K562 (cell line): ENCODE results near the gene FRMD4B. TPM values are rescaled to one million over a fixed set of nuclear protein-coding genes. Genes with fewer than 3 reads are reported as not detected.

Source experiments
- ATAC-seq: fragments of 200-7000 bp; cut with Tn5 transposase; 3 replicates; pipeline ENCODE4 v1.9.1; 2020; ENCODE audit warnings: moderate library complexity
- BruUV-seq: library from RNA; stranded (reverse); fragments of 400-500 nt; replicated peaks from 2 replicates; lab custom pipeline; 2021; lab: Mats Ljungman, UMichigan
- CTCF ChIA-PET: fragments of 300-600 bp; formaldehyde crosslinking; extraction: SDS; loops from one replicate; lab custom pipeline; 2021; ENCODE audit warnings: low intra/inter-chr PET ratio; lab: Yijun Ruan, JAX
- POLR2A ChIA-PET: fragments of 300-600, 350-650 bp; sonication (Branson Sonifier 250); formaldehyde crosslinking; extraction: SDS; loops from one replicate; lab custom pipeline; 2021; ENCODE audit warnings: antibody characterized with exemption, inconsistent platforms; lab: Yijun Ruan, JAX
- DNase-seq, 4 experiments: peaks; one replicate each; pipeline versions ENCODE4 v3.0.0 to v3.0.0-alpha.2; 2011 to 2018; ENCODE audit warnings: low spot score in 3 of 4, mixed read lengths in 3 of 4; ENCODE audit errors: extremely low read depth in 1 of 4
- FAIRE-seq: peaks from 2 replicates; lab custom pipeline; 2011; peaks lifted over from hg19 to GRCh38; lab: Jason Lieb, UNC
- H2AFZ ChIP-seq: 2 replicates; pipeline ENCODE4 v1.6.0; 2011; ENCODE audit warnings: low read depth, low read length, control low read depth, inconsistent platforms
- H3K27ac ChIP-seq: fragments of 200-600 bp; 3 replicates; pipeline ENCODE4 v1.8.0; 2011; ENCODE audit warnings: low read depth, mild to moderate bottlenecking, control low read depth, inconsistent platforms, low read length, moderate library complexity, mixed read lengths; ENCODE audit errors: extremely low read depth
- H3K27me3 ChIP-seq, 2 experiments: fragments of 300-600 bp in 1 of 2; 2 replicates in 1 of 2; 3 replicates in 1 of 2; pipeline versions ENCODE4 v1.6.0 to v1.8.0; 2011; ENCODE audit warnings: inconsistent platforms in 2 of 2, low read length in 2 of 2, mild to moderate bottlenecking in 1 of 2, mixed read lengths in 1 of 2, moderate library complexity in 1 of 2; ENCODE audit not compliant: control insufficient read depth in 2 of 2, insufficient read depth in 2 of 2
- H3K36me3 ChIP-seq: fragments of 300-600 bp; 3 replicates; pipeline ENCODE4 v1.8.0; 2011; ENCODE audit warnings: mild to moderate bottlenecking, low read length, inconsistent platforms; ENCODE audit not compliant: control insufficient read depth, insufficient read depth
- H3K4me1 ChIP-seq, 2 experiments: fragments of 200-600 bp in 1 of 2; replicated peaks in 1 of 2; 2 replicates in 1 of 2; 3 replicates in 1 of 2; pipeline versions ENCODE4 v1.5.1 to v1.8.0; 2011; ENCODE audit warnings: inconsistent platforms in 2 of 2, low read length in 2 of 2, mild to moderate bottlenecking in 1 of 2, mixed read lengths in 1 of 2, moderate library complexity in 1 of 2; ENCODE audit not compliant: control insufficient read depth in 2 of 2, insufficient read depth in 2 of 2
- H3K4me2 ChIP-seq: 2 replicates; pipeline ENCODE4 v1.6.1; 2011; ENCODE audit warnings: low read length, control low read depth, inconsistent platforms, mixed read lengths; ENCODE audit not compliant: insufficient read depth
- H3K4me3 ChIP-seq: fragments of 200-600 bp; sonication (generic), shearing (Covaris generic); 2 replicates; pipeline ENCODE4 v1.5.1; 2016; ENCODE audit warnings: control low read depth, inconsistent platforms
- H3K79me2 ChIP-seq: fragments of 200-600 bp; 3 replicates; pipeline ENCODE4 v1.8.0; 2011; ENCODE audit warnings: low read length, inconsistent platforms; ENCODE audit not compliant: control insufficient read depth, insufficient read depth
- H3K9ac ChIP-seq, 2 experiments: 2 replicates each; pipeline versions ENCODE4 v1.6.0 to v1.6.1; 2011; ENCODE audit warnings: low read depth in 2 of 2, low read length in 2 of 2, control low read depth in 1 of 2, inconsistent platforms in 1 of 2, mild to moderate bottlenecking in 1 of 2, mixed read lengths in 1 of 2; ENCODE audit not compliant: insufficient read depth in 1 of 2
- H3K9me1 ChIP-seq: one replicate; pipeline ENCODE4 v1.6.0; 2011; ENCODE audit warnings: inconsistent platforms, mild to moderate bottlenecking, low read length, moderate library complexity; ENCODE audit not compliant: control insufficient read depth, insufficient read depth
- H3K9me3 ChIP-seq: replicated peaks from 2 replicates; pipeline ENCODE4 v1.5.1; 2011; ENCODE audit warnings: low read depth, low read length, inconsistent platforms; ENCODE audit not compliant: control insufficient read depth, insufficient read depth
- H4K20me1 ChIP-seq: replicated peaks from 2 replicates; pipeline ENCODE4 v1.6.1; 2011; ENCODE audit warnings: low read length, inconsistent platforms, mixed read lengths; ENCODE audit not compliant: control insufficient read depth, insufficient read depth
- CEBPZ ChIP-seq: fragments of 150-350 bp; IDR thresholded peaks from 2 replicates; pipeline ENCODE4 v1.6.1; 2014; ENCODE audit warnings: low read depth, mild to moderate bottlenecking, low read length, borderline replicate concordance
- ELK3 ChIP-seq: fragments of 450-650 bp; formaldehyde crosslinking; IDR thresholded peaks from 2 replicates; pipeline ENCODE4 v1.4.0; 2020; ENCODE audit warnings: mild to moderate bottlenecking
- SMAD1 ChIP-seq: fragments of 150-350 bp; IDR thresholded peaks from 2 replicates; pipeline ENCODE4 v1.6.1; 2014; ENCODE audit warnings: low read length, low read depth; ENCODE audit not compliant: partially characterized antibody
- SRF ChIP-seq, 2 experiments: fragments of 250-450, 450-650 bp in 1 of 2; sonication (Bioruptor Pico) in 1 of 2; sonication (generic) in 1 of 2; formaldehyde crosslinking; IDR thresholded peaks; 2 replicates each; pipeline versions ENCODE4 v1.5.0 to v1.5.1; 2020 to 2022; ENCODE audit warnings: mild to moderate bottlenecking in 1 of 2, missing genetic modification reagents in 1 of 2
- ZNF124 ChIP-seq: sonication (generic); formaldehyde crosslinking; IDR thresholded peaks from 2 replicates; pipeline ENCODE4 v1.8.1; 2022; ENCODE audit warnings: missing genetic modification reagents
- ZNF717 ChIP-seq: fragments of 250-450 bp; sonication (Bioruptor Pico); IDR thresholded peaks from 2 replicates; pipeline ENCODE4 v1.5.0; 2021
- ZNF76 ChIP-seq: fragments of 250-450 bp; sonication (Bioruptor Pico); IDR thresholded peaks from 2 replicates; pipeline ENCODE4 v1.4.0; 2020; ENCODE audit warnings: mild to moderate bottlenecking, moderate library complexity, borderline replicate concordance
- WGBS: fragments of 100-300 bp; shearing (Covaris generic); methylation state at CpG from one replicate; pipeline ENCODE4 v1.1.6; 2016; ENCODE audit warnings: low coverage, mixed read lengths; ENCODE audit not compliant: insufficient coverage; ENCODE audit errors: missing lambda C conversion rate; 5-methylcytosine and 5-hydroxymethylcytosine counted together
- in situ Hi-C: fragments of 300-500 bp; cut with MboI; formaldehyde crosslinking; loops from 4 replicates; pipeline ENCODE4 v1.15.0; 2018; ENCODE audit warnings: inconsistent platforms, mixed read lengths
- intact Hi-C: fragments of 100-400 bp; cut with micrococcal nuclease; formaldehyde crosslinking; loops from 2 replicates; pipeline ENCODE4 v1.14.2; 2022
- polyA plus RNA-seq, 8 experiments: library from polyadenylated mRNA; depleted of rRNA in 4 of 8; stranded (reverse) in 5 of 8; unstranded in 3 of 8; fragments of >200 nt; fragmentation: Nextera tagmentation in 2 of 8; fragmentation: Illumina TruSeq in 1 of 8; extraction: Ambion mirVana in 2 of 8; extraction: Trizol in 1 of 8; gene quantifications; 2 replicates each; pipeline versions ENCODE4 v1.2.1 to v1.2.3, GENCODE V29; 2011 to 2014; ENCODE audit warnings: inconsistent platforms in 1 of 8, missing spikeins in 1 of 8
- total RNA-seq, 7 experiments: library from RNA; depleted of rRNA in 6 of 7; stranded (reverse); fragments of >200 nt in 6 of 7; fragmentation: Illumina TruSeq in 2 of 7; extraction: Trizol in 2 of 7; gene quantifications; 2 replicates each; pipeline versions ENCODE4 v1.2.1 to v1.2.3, GENCODE V29; 2011 to 2021; ENCODE audit warnings: low replicate concordance in 1 of 7
- TF ChIP-seq, protein P1 (sequence below): fragments of 450-650 bp; IDR thresholded peaks from 2 replicates; pipeline ENCODE4 v1.6.1; 2016; ENCODE audit warnings: mild to moderate bottlenecking
- TF ChIP-seq, protein P2 (sequence below): sonication (generic); formaldehyde crosslinking; IDR thresholded peaks from 2 replicates; pipeline ENCODE4 v1.8.0; 2022; ENCODE audit warnings: mild to moderate bottlenecking, missing genetic modification reagents

The FRMD4B gene
- total and polyA plus RNA-seq, 9 of the 15 experiments (the other 6 are each of a cell fraction or from before 2014, with no cell fraction given) = 0.03 to 0.09 (median 0.04) TPM; not detected in 3

DNA sequence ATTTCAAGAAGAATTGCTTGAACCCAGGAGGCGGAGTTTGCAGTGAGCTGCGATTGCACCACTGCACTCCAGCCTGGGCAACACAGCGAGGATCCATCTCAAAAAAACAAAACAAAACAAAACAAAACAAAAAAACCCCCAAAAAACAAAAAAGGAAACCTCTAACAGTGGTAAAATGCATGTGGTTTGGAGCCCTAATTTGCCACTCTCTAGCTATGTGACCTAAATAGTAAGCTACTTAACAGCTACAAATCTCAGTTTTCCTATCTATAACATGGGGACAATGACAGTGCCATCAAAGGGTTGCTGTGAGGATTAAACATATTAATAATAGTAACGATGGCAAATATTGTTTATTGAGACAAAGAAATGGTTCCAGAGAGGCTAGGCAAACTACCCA lies 144.1 kb downstream of the FRMD4B start:
- no peaks in the 10 kb centered on the region for H3K79me2 ChIP-seq
- DNase-seq = no peak
- in situ Hi-C loops (no loop called here), intact Hi-C loops (loop anchor here (10.0 kb wide), 1 partner anchor 67 kb away; no protein-coding TSS in a partner anchor)
- no peak for ATAC-seq
- H3K36me3 ChIP-seq = no peaks in the 10 kb centered on the region
- H3K27me3 ChIP-seq = peaks cover 2 to 30% of the 10 kb centered on the region in 2 experiments; a peak in 4 of 5 replicates
- H3K9me1 ChIP-seq = no peaks in the 10 kb centered on the region
- no peak overlapping the region for H2AFZ ChIP-seq
- TF ChIP-seq, protein P1, sequence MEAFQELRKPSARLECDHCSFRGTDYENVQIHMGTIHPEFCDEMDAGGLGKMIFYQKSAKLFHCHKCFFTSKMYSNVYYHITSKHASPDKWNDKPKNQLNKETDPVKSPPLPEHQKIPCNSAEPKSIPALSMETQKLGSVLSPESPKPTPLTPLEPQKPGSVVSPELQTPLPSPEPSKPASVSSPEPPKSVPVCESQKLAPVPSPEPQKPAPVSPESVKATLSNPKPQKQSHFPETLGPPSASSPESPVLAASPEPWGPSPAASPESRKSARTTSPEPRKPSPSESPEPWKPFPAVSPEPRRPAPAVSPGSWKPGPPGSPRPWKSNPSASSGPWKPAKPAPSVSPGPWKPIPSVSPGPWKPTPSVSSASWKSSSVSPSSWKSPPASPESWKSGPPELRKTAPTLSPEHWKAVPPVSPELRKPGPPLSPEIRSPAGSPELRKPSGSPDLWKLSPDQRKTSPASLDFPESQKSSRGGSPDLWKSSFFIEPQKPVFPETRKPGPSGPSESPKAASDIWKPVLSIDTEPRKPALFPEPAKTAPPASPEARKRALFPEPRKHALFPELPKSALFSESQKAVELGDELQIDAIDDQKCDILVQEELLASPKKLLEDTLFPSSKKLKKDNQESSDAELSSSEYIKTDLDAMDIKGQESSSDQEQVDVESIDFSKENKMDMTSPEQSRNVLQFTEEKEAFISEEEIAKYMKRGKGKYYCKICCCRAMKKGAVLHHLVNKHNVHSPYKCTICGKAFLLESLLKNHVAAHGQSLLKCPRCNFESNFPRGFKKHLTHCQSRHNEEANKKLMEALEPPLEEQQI = no peak
- TF ChIP-seq SRF (CRISPR knock-in tag; IDR thresholded peaks at IDR 0.05) (no peak), ELK3 (CRISPR knock-in tag) (no peak), SMAD1 (no peak), ZNF717 (no peak), CEBPZ (no peak), ZNF76 (no peak), ZNF124 (CRISPR knock-in tag) (no peak)
- TF ChIP-seq, protein P2, sequence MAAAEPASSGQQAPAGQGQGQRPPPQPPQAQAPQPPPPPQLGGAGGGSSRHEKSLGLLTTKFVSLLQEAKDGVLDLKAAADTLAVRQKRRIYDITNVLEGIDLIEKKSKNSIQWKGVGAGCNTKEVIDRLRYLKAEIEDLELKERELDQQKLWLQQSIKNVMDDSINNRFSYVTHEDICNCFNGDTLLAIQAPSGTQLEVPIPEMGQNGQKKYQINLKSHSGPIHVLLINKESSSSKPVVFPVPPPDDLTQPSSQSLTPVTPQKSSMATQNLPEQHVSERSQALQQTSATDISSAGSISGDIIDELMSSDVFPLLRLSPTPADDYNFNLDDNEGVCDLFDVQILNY (CRISPR knock-in tag) = no peak
- BruUV-seq = no TSS peak
- WGBS = 6% methylated on average over 4 of the region's 4 CpGs
- H4K20me1 ChIP-seq = no peaks in the 10 kb centered on the region
- H3K27ac ChIP-seq = no peak overlapping the region
- no peaks in the 10 kb centered on the region for H3K9me3 ChIP-seq
- no peak overlapping the region for H3K4me3 ChIP-seq
- FAIRE-seq = no peak
- H3K9ac ChIP-seq = no peak overlapping the region
- peaks cover 0 to 4% of the 10 kb centered on the region in 2 experiments; a peak in 2 of 5 replicates for H3K4me1 ChIP-seq
- no peak overlapping the region for H3K4me2 ChIP-seq
- CTCF ChIA-PET = no interaction called here
- POLR2A ChIA-PET = no interaction called here
